Activated T-cell treated with anti-CD3 and anti-CD28 coated beads, Interleukin-2, amount 50 U/mL, for 24 hours (primary cell): ENCODE data around the gene SLC29A3.

ENCODE experiments used
- DNase-seq: peaks from one replicate; pipeline ENCODE4 v3.0.0-alpha.2; 2020
- H3K27ac Mint-ChIP-seq: 2 replicates; pipeline ENCODE4 v1.8.0; 2020; ENCODE audit warnings: mild to moderate bottlenecking, mixed read lengths
- H3K27me3 Mint-ChIP-seq: 2 replicates; pipeline ENCODE4 v1.8.0; 2020; ENCODE audit warnings: mixed read lengths
- H3K36me3 Mint-ChIP-seq: 2 replicates; pipeline ENCODE4 v1.8.0; 2020; ENCODE audit warnings: low read depth, mixed read lengths
- H3K4me1 Mint-ChIP-seq: 2 replicates; pipeline ENCODE4 v1.8.0; 2020; ENCODE audit warnings: low read depth, mixed read lengths
- H3K4me3 Mint-ChIP-seq: 2 replicates; pipeline ENCODE4 v1.8.0; 2020; ENCODE audit warnings: mild to moderate bottlenecking, moderate library complexity, mixed read lengths
- H3K9me3 Mint-ChIP-seq: 2 replicates; pipeline ENCODE4 v1.8.0; 2020; ENCODE audit warnings: mixed read lengths

SLC29A3 gene

GRCh38 chr10:71396084-71396710 lies 77.1 kb downstream of the SLC29A3 start:
- Mint-ChIP-seq H3K4me1 (peaks cover 10% of the 10 kb centered on the region), H3K27me3 (peaks cover 70% of the 10 kb centered on the region)
- DNase-seq: peak; percentile 63

GRCh38 chr10:71396711-71397295 lies 77.7 kb downstream of the SLC29A3 start, which contains the start of gene CDH23:
Gene CDH23, plus strand, starts transcription at chr10:71396920. Its CDS starts 42,912 bp downstream, at chr10:71439832.
- Mint-ChIP-seq H3K36me3 (no peaks in the 10 kb centered on the region), H3K4me1 (peaks cover 10% of the 10 kb centered on the region), H3K9me3 (no peaks in the 10 kb centered on the region), H3K27me3 (peaks cover 64% of the 10 kb centered on the region), H3K27ac (no peak within 1 kb of the TSS), H3K4me3 (peak within 1 kb of the TSS; percentile 56)
- DNase-seq: peak; percentile 40

More at GRCh38 chr10:71396084-71396710, 77.1 kb downstream of the SLC29A3 start:
- Mint-ChIP-seq H3K36me3 (no peaks in the 10 kb centered on the region), H3K4me3 (peak overlapping the region; percentile 53), H3K9me3 (no peaks in the 10 kb centered on the region), H3K27ac (no peak overlapping the region)

- Mint-ChIP-seq H3K9me3 (no peaks in the 10 kb centered on the region), H3K27ac (no peak overlapping the region), H3K36me3 (no peaks in the 10 kb centered on the region), H3K4me1 (peaks cover 10% of the 10 kb centered on the region), H3K27me3 (peaks cover 70% of the 10 kb centered on the region), H3K4me3 (peak overlapping the region; percentile 56)
- DNase-seq: peak; percentile 39
Measured at GRCh38 chr10:71397296-71398212, 78.5 kb downstream of the SLC29A3 start.

GRCh38 chr10:71398976-71399375 lies 79.9 kb downstream of the SLC29A3 start:
- Mint-ChIP-seq H3K27ac (no peak overlapping the region), H3K9me3 (no peaks in the 10 kb centered on the region), H3K4me1 (peaks cover 10% of the 10 kb centered on the region), H3K36me3 (no peaks in the 10 kb centered on the region), H3K27me3 (peaks cover 60% of the 10 kb centered on the region), H3K4me3 (no peak overlapping the region)
- DNase-seq: no peak

- DNase-seq: no peak
- peaks cover 10% of the 10 kb centered on the region for H3K4me1 Mint-ChIP-seq
Measured at GRCh38 chr10:71399946-71400345, 80.9 kb downstream of the SLC29A3 start.

GRCh38 chr10:71401056-71401455 lies 82.0 kb downstream of the SLC29A3 start:
- DNase-seq: no peak

More at GRCh38 chr10:71399946-71400345, 80.9 kb downstream of the SLC29A3 start:
- Mint-ChIP-seq H3K36me3 (no peaks in the 10 kb centered on the region), H3K4me3 (no peak overlapping the region), H3K27me3 (peaks cover 53% of the 10 kb centered on the region), H3K9me3 (no peaks in the 10 kb centered on the region), H3K27ac (no peak overlapping the region)

GRCh38 chr10:71402005-71402404 lies 82.9 kb downstream of the SLC29A3 start:
- Mint-ChIP-seq H3K27me3 (peaks cover 41% of the 10 kb centered on the region), H3K4me3 (no peak overlapping the region), H3K4me1 (peaks cover 8% of the 10 kb centered on the region), H3K36me3 (no peaks in the 10 kb centered on the region), H3K27ac (no peak overlapping the region), H3K9me3 (no peaks in the 10 kb centered on the region)
- DNase-seq: no peak

More at GRCh38 chr10:71401056-71401455, 82.0 kb downstream of the SLC29A3 start:
- Mint-ChIP-seq H3K36me3 (no peaks in the 10 kb centered on the region), H3K4me1 (peaks cover 9% of the 10 kb centered on the region), H3K4me3 (no peak overlapping the region), H3K9me3 (no peaks in the 10 kb centered on the region), H3K27ac (no peak overlapping the region), H3K27me3 (peaks cover 44% of the 10 kb centered on the region)

GRCh38 chr10:71404503-71405295 lies 85.6 kb downstream of the SLC29A3 start:
- DNase-seq: no peak
- H3K27ac Mint-ChIP-seq: no peak overlapping the region

GRCh38 chr10:71406878-71407277 lies 87.8 kb downstream of the SLC29A3 start:
- H3K36me3 Mint-ChIP-seq: no peaks in the 10 kb centered on the region
- DNase-seq: no peak
- H3K27me3 Mint-ChIP-seq: peaks cover 9% of the 10 kb centered on the region
- no peaks in the 10 kb centered on the region for H3K4me1 Mint-ChIP-seq
- no peak overlapping the region for H3K27ac Mint-ChIP-seq
- H3K4me3 Mint-ChIP-seq: no peak overlapping the region
- H3K9me3 Mint-ChIP-seq: peaks cover 7% of the 10 kb centered on the region

More at GRCh38 chr10:71404503-71405295, 85.6 kb downstream of the SLC29A3 start:
- Mint-ChIP-seq H3K4me1 (no peaks in the 10 kb centered on the region), H3K9me3 (no peaks in the 10 kb centered on the region), H3K27me3 (peaks cover 16% of the 10 kb centered on the region), H3K36me3 (no peaks in the 10 kb centered on the region), H3K4me3 (no peak overlapping the region)

GRCh38 chr10:71408436-71409225 lies 89.6 kb downstream of the SLC29A3 start:
- no peak for DNase-seq
- no peak overlapping the region for H3K27ac Mint-ChIP-seq
- H3K4me1 Mint-ChIP-seq: no peaks in the 10 kb centered on the region
- peaks cover 2% of the 10 kb centered on the region for H3K27me3 Mint-ChIP-seq
- no peaks in the 10 kb centered on the region for H3K36me3 Mint-ChIP-seq
- H3K9me3 Mint-ChIP-seq: peaks cover 8% of the 10 kb centered on the region
- no peak overlapping the region for H3K4me3 Mint-ChIP-seq

GRCh38 chr10:71409516-71410104 lies 90.6 kb downstream of the SLC29A3 start:
- H3K36me3 Mint-ChIP-seq: no peaks in the 10 kb centered on the region
- DNase-seq: no peak
- H3K4me1 Mint-ChIP-seq: no peaks in the 10 kb centered on the region
- no peak overlapping the region for H3K4me3 Mint-ChIP-seq
- peaks cover 2% of the 10 kb centered on the region for H3K27me3 Mint-ChIP-seq
- peaks cover 8% of the 10 kb centered on the region for H3K9me3 Mint-ChIP-seq
- no peak overlapping the region for H3K27ac Mint-ChIP-seq
